Naive thymus-derived CD8-positive, alpha-beta T cell (primary cell): ENCODE measurements around the gene CNGB1. TPM values are rescaled to one million over a fixed set of nuclear protein-coding genes. Genes with fewer than 3 reads are reported as not detected.
"Not testable (repeated sequence)": the region's sequence is repeated elsewhere in the genome, so short reads cannot be mapped to it uniquely, and the experiment has no call there.

Source experiments
- ATAC-seq, 2 donors: fragments of 150-1000 bp; cut with Tn5 transposase in 1 of 2; sonication (Bioruptor Pico), chemical (Tn5 transposase) in 1 of 2; 1 replicate in 1 of 2; 2 replicates in 1 of 2; pipeline ENCODE4 v1.10.0; 2021; ENCODE audit warnings: mild to moderate bottlenecking in 2 of 2, moderate library complexity in 2 of 2
- POLR2A ChIA-PET: fragments of 350-600 bp; sonication (Branson Sonifier 250); formaldehyde crosslinking; loops from one replicate; lab custom pipeline; 2021; ENCODE audit warnings: antibody characterized with exemption; lab: Charles Lee
- DNase-seq, 10 donors: peaks; one replicate each; pipeline versions ENCODE4 v3.0.0 to v3.0.0-alpha.2; 2020 to 2022
- H3K27ac Mint-ChIP-seq, 10 donors: one replicate each; pipeline ENCODE4 v1.8.0; 2020 to 2022; ENCODE audit warnings: mild to moderate bottlenecking in 10 of 10, mixed read lengths in 10 of 10, moderate library complexity in 4 of 10, inconsistent platforms in 1 of 10
- H3K27me3 Mint-ChIP-seq, 5 donors: one replicate each; pipeline ENCODE4 v1.8.0; 2021 to 2022; ENCODE audit warnings: mixed read lengths in 5 of 5
- H3K36me3 Mint-ChIP-seq, 3 donors: one replicate each; pipeline ENCODE4 v1.8.0; 2020 to 2022; ENCODE audit warnings: mixed read lengths in 3 of 3, mild to moderate bottlenecking in 2 of 3, inconsistent platforms in 1 of 3
- H3K4me1 Mint-ChIP-seq, 4 donors: one replicate each; pipeline ENCODE4 v1.8.0; 2021 to 2022; ENCODE audit warnings: mixed read lengths in 4 of 4
- H3K4me3 Mint-ChIP-seq, 10 donors: one replicate each; pipeline ENCODE4 v1.8.0; 2020 to 2022; ENCODE audit warnings: mild to moderate bottlenecking in 10 of 10, mixed read lengths in 10 of 10, moderate library complexity in 6 of 10, inconsistent platforms in 1 of 10
- H3K9me3 Mint-ChIP-seq, 9 donors: one replicate each; pipeline ENCODE4 v1.8.0; 2020 to 2022; ENCODE audit warnings: mixed read lengths in 9 of 9, mild to moderate bottlenecking in 3 of 9, inconsistent platforms in 1 of 9, moderate library complexity in 1 of 9
- polyA plus RNA-seq, 3 donors: library from polyadenylated mRNA; unstranded; fragments of 300-500 nt; fragmentation: Illumina TruSeq; gene quantifications; one replicate each; pipeline ENCODE4 v1.2.3, GENCODE V29; 2021
- total RNA-seq, 8 experiments: library from RNA in 2 of 8; stranded (reverse) in 2 of 8; gene quantifications; one replicate each; pipeline ENCODE4 v1.2.3 and lab custom pipeline; 2021 to 2026

CNGB1 gene
- total and polyA plus RNA-seq, 5 experiments from 2014 or later: not detected

DNA sequence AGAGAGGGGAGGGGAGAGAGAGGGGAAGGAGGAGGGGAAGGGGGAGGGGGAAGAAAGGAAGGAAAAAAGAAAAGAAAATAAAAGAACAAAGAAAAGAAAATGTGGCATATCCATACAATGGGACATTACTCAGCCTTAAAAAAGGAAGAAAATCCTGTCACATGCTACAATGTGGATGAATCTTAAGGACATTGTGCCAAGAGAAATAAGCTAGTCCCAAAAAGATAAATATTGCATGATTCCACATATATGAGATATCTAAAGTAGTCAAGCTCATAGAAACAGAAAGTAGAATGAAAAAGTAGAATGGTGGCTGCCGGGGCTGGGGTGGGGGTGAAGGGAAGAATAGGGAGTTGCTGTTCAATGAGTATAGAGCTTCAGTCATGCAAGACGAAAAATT lies 40.4 kb downstream of the CNGB1 start:
- Mint-ChIP-seq H3K36me3 (no peaks in the 10 kb centered on the region), H3K9me3 (peaks cover 0 to 4% (median 0%) of the 10 kb centered on the region in 9 donors), H3K27ac (no peak overlapping the region), H3K4me1 (peaks cover 0 to 6% (median 0%) of the 10 kb centered on the region in 4 donors), H3K4me3 (no peak overlapping the region), H3K27me3 (peaks cover 0 to 6% (median 2%) of the 10 kb centered on the region in 5 donors)
- DNase-seq (no peak), ATAC-seq (no peak)
- POLR2A ChIA-PET: no interaction called here

DNA sequence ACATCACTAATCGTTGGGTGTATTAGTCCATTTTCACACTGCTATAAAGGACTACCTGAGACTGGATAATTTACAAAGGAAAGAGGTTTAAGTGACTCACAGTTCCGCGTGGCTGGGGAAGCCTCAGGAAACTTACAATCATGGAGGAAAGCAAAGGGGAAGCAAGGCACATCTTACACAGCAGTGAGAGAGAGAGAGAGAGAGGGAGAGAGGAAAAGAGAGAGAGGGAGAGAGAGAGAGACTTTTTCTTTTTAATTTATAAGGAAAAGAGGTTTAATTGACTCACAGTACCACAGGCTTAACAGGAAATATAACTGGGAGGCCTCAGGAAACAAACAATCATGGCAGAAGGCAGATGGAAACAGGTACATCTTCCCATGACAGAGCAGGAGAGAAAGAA lies 41.7 kb downstream of the CNGB1 start:
- no peak overlapping the region for H3K27ac Mint-ChIP-seq
- POLR2A ChIA-PET: no interaction called here
- H3K9me3 Mint-ChIP-seq: peaks cover 0 to 4% (median 0%) of the 10 kb centered on the region in 9 donors
- peaks cover 0 to 6% (median 0%) of the 10 kb centered on the region in 4 donors for H3K4me1 Mint-ChIP-seq
- H3K4me3 Mint-ChIP-seq: no peak overlapping the region
- ATAC-seq (no peak), DNase-seq (no peak)
- H3K36me3 Mint-ChIP-seq: no peaks in the 10 kb centered on the region
- peaks cover 0 to 6% (median 2%) of the 10 kb centered on the region in 5 donors for H3K27me3 Mint-ChIP-seq

DNA sequence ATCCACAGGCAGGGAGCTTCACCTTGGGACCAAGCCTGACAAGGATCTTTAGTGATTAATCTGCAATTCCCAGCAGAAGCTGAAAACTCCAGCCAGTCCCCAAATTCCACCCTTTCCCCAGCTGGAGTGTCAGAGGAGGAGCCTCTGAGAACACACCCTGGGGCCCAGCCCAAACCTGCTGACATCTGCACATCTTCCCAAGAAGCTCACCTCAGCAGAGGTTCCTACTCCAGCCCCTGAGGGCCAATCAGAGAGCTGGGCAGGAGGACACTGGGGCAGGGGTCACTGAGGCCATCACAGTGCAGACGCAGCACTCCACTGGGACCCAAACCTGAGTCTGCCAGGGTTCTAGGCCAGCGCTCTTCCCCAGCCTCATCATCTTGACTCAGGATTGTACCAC lies 44.9 kb downstream of the CNGB1 start:
- H3K27me3 Mint-ChIP-seq: peaks cover 0 to 6% (median 2%) of the 10 kb centered on the region in 5 donors
- no peak overlapping the region for H3K27ac Mint-ChIP-seq
- no peak for DNase-seq
- H3K36me3 Mint-ChIP-seq: no peaks in the 10 kb centered on the region
- no peak for ATAC-seq
- no peaks in the 10 kb centered on the region for H3K4me1 Mint-ChIP-seq
- POLR2A ChIA-PET: no interaction called here
- peaks cover 0 to 4% (median 0%) of the 10 kb centered on the region in 9 donors for H3K9me3 Mint-ChIP-seq
- H3K4me3 Mint-ChIP-seq: no peak overlapping the region

DNA sequence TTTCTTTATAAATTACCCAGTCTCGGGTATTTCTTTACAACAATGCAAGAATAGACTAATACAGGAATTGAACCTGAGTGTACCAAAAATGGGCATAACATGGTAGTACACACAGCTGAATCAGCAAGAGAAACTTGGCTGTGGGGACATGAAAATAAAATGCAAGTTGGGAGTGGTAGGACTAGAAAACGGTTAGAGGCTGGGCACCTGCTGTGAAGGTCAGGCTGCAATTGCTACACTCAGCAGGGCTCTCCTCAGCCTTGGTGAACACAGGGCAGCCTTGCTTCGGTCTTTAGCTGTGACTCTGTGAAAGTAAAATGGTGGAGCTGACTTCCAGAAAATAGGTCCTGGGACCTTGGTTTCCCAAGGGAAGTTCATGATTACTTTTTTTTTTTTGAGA lies 45.6 kb downstream of the CNGB1 start:
- Mint-ChIP-seq H3K27ac (peak overlapping the region in 1 of 10 donors; percentile 63), H3K4me1 (no peaks in the 10 kb centered on the region), H3K4me3 (no peak overlapping the region), H3K27me3 (peaks cover 0 to 6% (median 2%) of the 10 kb centered on the region in 5 donors), H3K36me3 (no peaks in the 10 kb centered on the region), H3K9me3 (peaks cover 0 to 3% (median 0%) of the 10 kb centered on the region in 9 donors)
- POLR2A ChIA-PET: no interaction called here
- no peak for DNase-seq
- ATAC-seq: no peak

DNA sequence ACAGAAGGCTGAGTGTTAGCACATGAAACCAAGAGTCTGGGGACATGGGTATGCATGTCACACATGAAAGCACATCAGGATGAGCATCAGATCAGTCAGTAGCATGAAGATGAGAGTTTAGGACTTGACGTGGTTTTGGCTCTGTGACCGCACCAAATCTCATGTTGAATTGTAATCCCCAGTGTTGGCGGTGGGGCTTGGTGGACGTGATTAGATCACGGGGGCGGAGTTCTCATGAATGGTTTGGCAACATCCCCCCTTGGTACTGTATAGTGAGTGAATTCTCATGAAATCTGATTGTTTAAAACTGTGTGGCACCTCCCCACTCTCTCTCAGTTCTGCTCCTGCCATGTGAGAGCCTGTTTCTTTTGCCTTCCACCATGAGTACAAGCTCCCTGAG lies 46.4 kb downstream of the CNGB1 start:
- POLR2A ChIA-PET: no interaction called here
- H3K4me3 Mint-ChIP-seq: no peak overlapping the region
- no peaks in the 10 kb centered on the region for H3K36me3 Mint-ChIP-seq
- no peak overlapping the region for H3K27ac Mint-ChIP-seq
- ATAC-seq (no peak), DNase-seq (no peak)
- H3K27me3 Mint-ChIP-seq: peaks cover 0 to 5% (median 2%) of the 10 kb centered on the region in 5 donors
- peaks cover 0 to 5% (median 0%) of the 10 kb centered on the region in 9 donors for H3K9me3 Mint-ChIP-seq
- H3K4me1 Mint-ChIP-seq: no peaks in the 10 kb centered on the region

DNA sequence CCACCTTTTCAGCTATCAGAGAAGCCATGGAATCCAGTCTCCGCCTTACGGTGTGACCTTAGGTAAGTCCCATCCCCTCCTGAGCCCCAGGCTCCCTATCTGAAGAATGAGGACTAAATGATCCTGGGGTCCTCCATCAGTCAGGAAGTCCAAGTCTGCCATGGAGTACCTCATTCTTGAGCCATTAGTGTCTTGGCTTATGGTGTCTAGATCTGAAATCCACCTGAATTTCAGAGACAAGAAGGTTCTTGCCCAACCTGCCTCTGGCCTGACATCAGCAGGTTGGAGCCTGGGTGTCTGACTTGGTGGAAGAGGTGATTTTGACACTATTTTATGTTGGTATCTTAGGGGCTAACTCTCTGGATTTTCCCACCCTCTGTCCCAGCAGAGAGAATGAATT lies 47.1 kb downstream of the CNGB1 start:
- H3K27me3 Mint-ChIP-seq: no peaks in the 10 kb centered on the region
- no peak overlapping the region for H3K4me3 Mint-ChIP-seq
- H3K4me1 Mint-ChIP-seq: no peaks in the 10 kb centered on the region
- DNase-seq (no peak), ATAC-seq (no peak)
- no peaks in the 10 kb centered on the region for H3K36me3 Mint-ChIP-seq
- H3K27ac Mint-ChIP-seq: no peak overlapping the region
- POLR2A ChIA-PET: no interaction called here
- peaks cover 0 to 11% (median 0%) of the 10 kb centered on the region in 9 donors for H3K9me3 Mint-ChIP-seq

DNA sequence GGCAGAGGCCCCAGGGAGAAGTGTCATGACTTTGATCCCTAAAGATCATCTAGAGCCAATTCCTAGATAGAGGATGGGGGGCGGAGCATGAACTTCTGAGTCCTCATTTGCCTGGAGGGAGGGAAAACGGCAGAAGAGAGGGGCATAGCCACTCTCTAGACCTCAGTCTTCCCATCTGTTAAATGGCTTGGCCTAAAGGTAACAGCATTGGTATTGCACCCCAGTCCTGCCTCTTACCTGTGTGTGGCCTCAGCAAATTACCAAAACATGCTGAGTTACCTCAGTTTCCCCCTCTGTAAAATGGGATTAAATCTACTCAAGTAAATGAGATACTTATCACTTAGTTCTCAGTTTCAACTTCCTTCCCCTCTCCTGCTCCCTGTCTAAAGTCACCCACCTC lies 47.5 kb downstream of the CNGB1 start:
- no peak for DNase-seq
- no peak overlapping the region for H3K4me3 Mint-ChIP-seq
- ATAC-seq: no peak
- H3K4me1 Mint-ChIP-seq: no peaks in the 10 kb centered on the region
- H3K36me3 Mint-ChIP-seq: no peaks in the 10 kb centered on the region
- POLR2A ChIA-PET: no interaction called here
- H3K27ac Mint-ChIP-seq: no peak overlapping the region
- peaks cover 0 to 11% (median 0%) of the 10 kb centered on the region in 9 donors for H3K9me3 Mint-ChIP-seq
- no peaks in the 10 kb centered on the region for H3K27me3 Mint-ChIP-seq

DNA sequence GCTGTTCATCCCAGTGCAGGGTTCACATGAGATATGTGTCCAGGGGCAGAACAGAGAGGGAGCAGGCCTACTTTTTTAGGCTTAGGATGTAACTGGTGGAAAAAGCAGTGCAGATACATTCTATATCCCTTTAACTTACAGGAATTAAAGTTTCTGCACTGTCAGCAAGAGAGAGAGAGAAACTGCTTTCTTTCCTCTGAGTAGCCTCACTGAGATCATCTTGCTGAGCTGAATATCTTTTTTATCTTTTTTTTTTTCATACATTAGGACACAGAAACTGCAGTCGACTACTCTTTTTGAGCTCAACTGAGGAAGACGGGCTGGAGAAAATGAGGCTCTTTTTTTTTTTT lies 50.1 kb downstream of the CNGB1 start:
- no peaks in the 10 kb centered on the region for H3K27me3 Mint-ChIP-seq
- no peaks in the 10 kb centered on the region for H3K36me3 Mint-ChIP-seq
- POLR2A ChIA-PET: interaction anchor here (0.6 kb wide), 1 partner anchor 91 kb away, joined by 3 read pairs; no protein-coding TSS in a partner anchor
- DNase-seq: no peak
- no peak for ATAC-seq
- H3K4me3 Mint-ChIP-seq: no peak overlapping the region
- no peaks in the 10 kb centered on the region for H3K4me1 Mint-ChIP-seq
- peaks cover 0 to 11% (median 0%) of the 10 kb centered on the region in 9 donors for H3K9me3 Mint-ChIP-seq
- H3K27ac Mint-ChIP-seq: no peak overlapping the region

DNA sequence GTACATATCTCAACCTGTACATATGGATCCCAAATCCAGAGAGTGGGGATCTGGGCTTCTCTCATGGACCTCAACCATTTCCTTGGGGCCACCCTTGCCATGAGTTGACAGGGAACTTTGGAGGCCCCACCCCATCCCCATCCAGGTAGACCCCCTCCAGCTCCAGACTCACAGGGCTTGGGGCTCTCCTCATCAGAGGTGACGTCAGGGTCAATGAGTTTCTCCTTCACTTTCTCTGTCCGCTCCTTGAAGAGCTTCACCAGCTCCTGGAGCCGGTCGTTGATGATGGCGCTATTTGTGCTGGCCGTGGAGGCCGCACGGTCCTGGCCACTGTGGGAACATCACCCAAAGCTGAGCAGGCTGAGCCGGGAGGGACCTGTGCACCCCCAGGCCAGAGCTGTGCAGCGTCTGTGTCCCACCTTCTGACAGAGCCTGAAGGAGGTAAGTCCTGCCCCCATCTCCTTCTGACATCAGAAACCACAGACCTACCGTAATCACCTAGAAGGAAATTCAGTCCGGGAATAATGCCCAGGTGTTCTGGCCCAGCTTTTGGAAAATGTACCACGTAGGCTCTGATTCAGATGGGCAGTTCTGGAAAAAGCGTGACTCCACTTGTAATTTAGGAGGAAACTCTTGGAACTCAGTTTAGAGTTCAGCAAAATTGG lies 50.6 kb downstream of the CNGB1 start:
- H3K4me1 Mint-ChIP-seq: no peaks in the 10 kb centered on the region
- H3K36me3 Mint-ChIP-seq: no peaks in the 10 kb centered on the region
- ATAC-seq (no peak), DNase-seq (no peak)
- H3K27ac Mint-ChIP-seq: no peak overlapping the region
- POLR2A ChIA-PET: interaction anchor here (0.6 kb wide), 1 partner anchor 90 kb away, joined by 3 read pairs; no protein-coding TSS in a partner anchor
- no peaks in the 10 kb centered on the region for H3K27me3 Mint-ChIP-seq
- peaks cover 0 to 11% (median 0%) of the 10 kb centered on the region in 9 donors for H3K9me3 Mint-ChIP-seq
- no peak overlapping the region for H3K4me3 Mint-ChIP-seq

DNA sequence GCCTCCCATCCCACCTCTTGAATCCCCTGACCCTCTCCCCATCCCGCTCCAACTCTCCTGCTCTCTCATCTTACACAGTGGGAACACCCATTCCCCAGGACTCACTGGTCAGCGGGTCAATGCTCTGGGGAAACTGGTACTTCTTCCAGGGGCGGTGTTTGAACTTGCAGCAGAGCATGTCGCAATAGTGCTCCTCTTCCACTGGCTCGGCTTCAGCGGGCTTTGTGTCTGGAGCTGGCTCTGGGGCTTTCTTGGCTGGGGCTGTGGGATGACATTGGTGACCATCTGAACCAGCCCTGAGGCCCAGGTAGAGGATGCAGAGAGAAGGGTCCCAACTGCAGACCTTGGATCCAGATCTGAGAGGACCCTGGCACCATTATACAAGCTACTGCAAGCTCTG lies 51.9 kb downstream of the CNGB1 start:
- no peak overlapping the region for H3K4me3 Mint-ChIP-seq
- no peaks in the 10 kb centered on the region for H3K27me3 Mint-ChIP-seq
- no peak overlapping the region for H3K27ac Mint-ChIP-seq
- ATAC-seq: no peak
- H3K9me3 Mint-ChIP-seq: peaks cover 0 to 11% (median 0%) of the 10 kb centered on the region in 9 donors
- no peak for DNase-seq
- H3K4me1 Mint-ChIP-seq: no peaks in the 10 kb centered on the region
- POLR2A ChIA-PET: no interaction called here
- H3K36me3 Mint-ChIP-seq: no peaks in the 10 kb centered on the region

DNA sequence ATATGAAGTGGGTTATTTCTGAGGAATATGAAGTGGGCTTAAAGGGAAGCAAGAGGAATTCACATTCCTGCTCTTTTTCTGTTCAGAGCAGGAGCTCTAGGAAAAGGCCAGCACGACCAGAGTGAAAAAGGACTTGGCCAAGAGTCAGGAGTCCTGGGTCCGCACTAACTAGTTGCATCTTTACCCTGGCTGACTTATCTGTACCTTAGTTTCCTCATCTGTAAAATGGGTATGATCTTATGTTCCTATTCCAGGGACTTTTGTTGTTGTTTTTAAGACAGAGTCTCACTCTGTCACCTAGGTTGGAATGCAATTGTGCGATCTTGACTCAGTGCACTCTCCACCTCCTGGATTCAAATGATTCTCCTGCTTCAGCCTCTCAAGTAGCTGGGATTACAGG lies 52.5 kb downstream of the CNGB1 start:
- Mint-ChIP-seq H3K27ac (no peak overlapping the region), H3K4me1 (no peaks in the 10 kb centered on the region), H3K9me3 (peaks cover 0 to 11% (median 0%) of the 10 kb centered on the region in 9 donors), H3K4me3 (no peak overlapping the region), H3K27me3 (no peaks in the 10 kb centered on the region), H3K36me3 (no peaks in the 10 kb centered on the region)
- no peak for DNase-seq
- no peak for ATAC-seq
- POLR2A ChIA-PET: no interaction called here

DNA sequence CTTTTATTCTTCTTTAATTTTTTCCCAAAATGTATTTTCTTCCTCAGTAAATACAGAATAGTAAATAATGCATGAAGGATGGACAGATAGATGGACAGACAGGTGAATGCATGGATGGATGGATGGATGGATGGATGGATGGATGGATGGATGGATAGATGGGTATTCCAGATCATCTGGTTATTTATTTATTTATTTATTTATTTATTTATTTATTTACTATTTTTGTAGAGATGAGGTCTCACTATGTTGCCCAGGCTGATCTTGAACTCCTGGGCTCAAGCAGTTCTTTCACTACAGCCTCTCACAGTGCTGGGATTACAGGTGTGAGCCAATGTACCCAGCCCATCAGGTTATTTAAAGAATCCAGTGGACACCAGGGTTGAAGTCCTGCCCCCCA lies 53.0 kb downstream of the CNGB1 start:
- not testable (repeated sequence) for H3K27ac Mint-ChIP-seq

DNA sequence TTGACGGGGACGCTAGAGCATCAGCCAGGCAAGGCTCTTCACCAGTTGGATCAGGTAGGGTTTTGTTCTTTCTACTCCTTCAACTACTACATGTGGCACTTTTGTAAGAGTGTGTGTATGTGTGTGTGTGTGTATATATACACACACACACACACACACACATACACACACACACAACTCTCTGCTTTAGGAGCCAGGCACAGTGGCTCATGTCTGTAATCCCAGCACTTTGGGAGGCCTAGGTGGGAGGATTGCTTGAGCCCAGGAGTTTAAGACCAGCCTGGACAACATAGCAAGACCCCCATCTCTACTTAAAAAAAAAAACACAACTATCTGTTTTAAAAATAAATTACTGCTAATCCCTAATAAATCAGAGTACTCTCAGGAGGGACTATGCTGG lies 53.4 kb downstream of the CNGB1 start:
- ATAC-seq, DNase-seq, H3K4me1 Mint-ChIP-seq, H3K27ac Mint-ChIP-seq, H3K4me3 Mint-ChIP-seq, H3K36me3 Mint-ChIP-seq, H3K27me3 Mint-ChIP-seq, POLR2A ChIA-PET: not testable (repeated sequence)
- H3K9me3 Mint-ChIP-seq: peaks cover 0 to 11% (median 0%) of the 10 kb centered on the region in 9 donors

More for the DNA sequence above, 53.0 kb downstream of the CNGB1 start:
- DNase-seq, H3K4me3 Mint-ChIP-seq, H3K4me1 Mint-ChIP-seq, POLR2A ChIA-PET, H3K36me3 Mint-ChIP-seq, H3K27me3 Mint-ChIP-seq, ATAC-seq: not testable (repeated sequence)
- H3K9me3 Mint-ChIP-seq: peaks cover 0 to 11% (median 0%) of the 10 kb centered on the region in 9 donors
